Calu3 (cell line): ENCODE data around the gene IL17C. TPM values are rescaled to one million over a fixed set of nuclear protein-coding genes. Genes with fewer than 3 reads are reported as not detected.

ENCODE experiments used
- BruUV-seq: library from RNA; stranded (reverse); fragments of 400-500 nt; replicated peaks from 2 replicates; lab custom pipeline; 2021; lab: Mats Ljungman, UMichigan
- CTCF ChIA-PET: fragments of 300-600 bp; sonication (Branson Sonifier 250); formaldehyde crosslinking; loops from one replicate; lab custom pipeline; 2022; ENCODE audit warnings: antibody characterized with exemption; lab: Charles Lee
- DNase-seq: peaks from one replicate; pipeline ENCODE4 v3.0.0; 2022
- H3K27ac Mint-ChIP-seq: one replicate; pipeline ENCODE4 v1.8.0; 2022; ENCODE audit warnings: mixed read lengths; ENCODE audit not compliant: unreplicated experiment
- H3K27me3 Mint-ChIP-seq: one replicate; pipeline ENCODE4 v1.8.0; 2022; ENCODE audit warnings: mixed read lengths; ENCODE audit not compliant: unreplicated experiment
- H3K36me3 Mint-ChIP-seq: one replicate; pipeline ENCODE4 v1.8.0; 2022; ENCODE audit warnings: mild to moderate bottlenecking, moderate library complexity, mixed read lengths; ENCODE audit not compliant: insufficient read depth, unreplicated experiment
- H3K4me1 Mint-ChIP-seq: one replicate; pipeline ENCODE4 v1.8.0; 2022; ENCODE audit warnings: mild to moderate bottlenecking, low read depth, mixed read lengths; ENCODE audit not compliant: unreplicated experiment
- H3K4me3 Mint-ChIP-seq: one replicate; pipeline ENCODE4 v1.8.0; 2022; ENCODE audit warnings: mild to moderate bottlenecking, low read depth, moderate library complexity, mixed read lengths; ENCODE audit not compliant: unreplicated experiment
- H3K9me3 Mint-ChIP-seq: one replicate; pipeline ENCODE4 v1.8.0; 2022; ENCODE audit warnings: low read depth, mixed read lengths; ENCODE audit not compliant: unreplicated experiment
- CTCF ChIP-seq: fragments of 200-600 bp; IDR thresholded peaks from one replicate; pipeline ENCODE4 v1.8.0; 2022; ENCODE audit warnings: antibody characterized with exemption; ENCODE audit not compliant: unreplicated experiment
- intact Hi-C: fragments of 100-400 bp; cut with micrococcal nuclease; formaldehyde crosslinking; loops from one replicate; pipeline ENCODE4 v1.10.0; 2022; ENCODE audit not compliant: unreplicated experiment
- total RNA-seq: library from RNA; stranded (reverse); gene quantifications from 2 replicates; pipeline ENCODE4 v1.2.3, GENCODE V29; 2022

IL17C gene
- total RNA-seq, 1 experiment from 2014 or later, result not detected

GRCh38 chr16:88616320-88616719 lies 22.1 kb upstream of the IL17C start:
- peak overlapping the region; percentile 45 for H3K27ac Mint-ChIP-seq
- peaks cover 54% of the 10 kb centered on the region for H3K4me1 Mint-ChIP-seq
- TF ChIP-seq CTCF, result no peak
- intact Hi-C loops, result no loop called here
- H3K36me3 Mint-ChIP-seq, result peaks cover 22% of the 10 kb centered on the region
- CTCF ChIA-PET, result interaction anchor here (0.9 to 1.5 kb wide), 3 partner anchors 17 to 25 kb away, joined by 3 to 7 read pairs (median 4); no protein-coding TSS in a partner anchor
- DNase-seq, result peak; percentile 97
- no peaks in the 10 kb centered on the region for H3K27me3 Mint-ChIP-seq
- no TSS peak for BruUV-seq
- H3K9me3 Mint-ChIP-seq, result no peaks in the 10 kb centered on the region
- H3K4me3 Mint-ChIP-seq, result peak overlapping the region; percentile 39

- peaks cover 54% of the 10 kb centered on the region for H3K4me1 Mint-ChIP-seq
- H3K9me3 Mint-ChIP-seq, result no peaks in the 10 kb centered on the region
- intact Hi-C loops, result no loop called here
- no peak for DNase-seq
- peak overlapping the region; percentile 45 for H3K27ac Mint-ChIP-seq
- BruUV-seq, result no TSS peak
- H3K4me3 Mint-ChIP-seq, result peak overlapping the region; percentile 39
- H3K36me3 Mint-ChIP-seq, result peaks cover 22% of the 10 kb centered on the region
- CTCF ChIA-PET, result interaction anchor here (1.3 to 1.5 kb wide), 2 partner anchors 17 to 23 kb away, joined by 3 to 4 read pairs; no protein-coding TSS in a partner anchor
- no peak for TF ChIP-seq CTCF
- no peaks in the 10 kb centered on the region for H3K27me3 Mint-ChIP-seq
Observed at GRCh38 chr16:88616736-88617135, 21.6 kb upstream of the IL17C start.

- peak overlapping the region; percentile 39 for H3K4me3 Mint-ChIP-seq
- BruUV-seq, result no TSS peak
- H3K27me3 Mint-ChIP-seq, result no peaks in the 10 kb centered on the region
- H3K36me3 Mint-ChIP-seq, result peaks cover 28% of the 10 kb centered on the region
- H3K9me3 Mint-ChIP-seq, result no peaks in the 10 kb centered on the region
- TF ChIP-seq CTCF, result no peak
- intact Hi-C loops, result no loop called here
- H3K27ac Mint-ChIP-seq, result no peak overlapping the region
- CTCF ChIA-PET, result interaction anchor here (1.5 kb wide), 1 partner anchor 22 kb away, joined by 4 read pairs; no protein-coding TSS in a partner anchor
- peaks cover 54% of the 10 kb centered on the region for H3K4me1 Mint-ChIP-seq
- no peak for DNase-seq
Observed at GRCh38 chr16:88617268-88618031, 20.9 kb upstream of the IL17C start.

GRCh38 chr16:88618182-88618955 lies 20.0 kb upstream of the IL17C start:
- no peak for TF ChIP-seq CTCF
- CTCF ChIA-PET, result no interaction called here
- peaks cover 37% of the 10 kb centered on the region for H3K36me3 Mint-ChIP-seq

More at GRCh38 chr16:88618182-88618955, 20.0 kb upstream of the IL17C start:
- no TSS peak for BruUV-seq
- H3K9me3 Mint-ChIP-seq, result no peaks in the 10 kb centered on the region
- peak; percentile 35 for DNase-seq
- H3K27me3 Mint-ChIP-seq, result no peaks in the 10 kb centered on the region
- H3K4me1 Mint-ChIP-seq, result peaks cover 54% of the 10 kb centered on the region
- intact Hi-C loops, result no loop called here
- peak overlapping the region; percentile 58 for H3K27ac Mint-ChIP-seq
- no peak overlapping the region for H3K4me3 Mint-ChIP-seq
